VCaP (cell line): ENCODE results near the gene HMGXB3.

Source experiments
- H3K27ac ChIP-seq: fragments of 450-650 bp; 2 replicates; pipeline ENCODE4 v1.5.1; 2017
- CTCF ChIP-seq: fragments of 450-650 bp; conservative IDR thresholded peaks from 2 replicates; pipeline ENCODE4 v1.5.1; 2017; ENCODE audit warnings: mild to moderate bottlenecking, moderate library complexity

HMGXB3 gene

GRCh38 chr5:150085950-150086715, 85.6 kb downstream of the HMGXB3 start, which contains the start of gene CSF1R:
TSS of gene CSF1R (minus strand) at chr5:150086554. CDS start at chr5:150086427, 127 bp downstream.
- no peak within 1 kb of the TSS for H3K27ac ChIP-seq
- TF ChIP-seq CTCF, result no peak

DNA sequence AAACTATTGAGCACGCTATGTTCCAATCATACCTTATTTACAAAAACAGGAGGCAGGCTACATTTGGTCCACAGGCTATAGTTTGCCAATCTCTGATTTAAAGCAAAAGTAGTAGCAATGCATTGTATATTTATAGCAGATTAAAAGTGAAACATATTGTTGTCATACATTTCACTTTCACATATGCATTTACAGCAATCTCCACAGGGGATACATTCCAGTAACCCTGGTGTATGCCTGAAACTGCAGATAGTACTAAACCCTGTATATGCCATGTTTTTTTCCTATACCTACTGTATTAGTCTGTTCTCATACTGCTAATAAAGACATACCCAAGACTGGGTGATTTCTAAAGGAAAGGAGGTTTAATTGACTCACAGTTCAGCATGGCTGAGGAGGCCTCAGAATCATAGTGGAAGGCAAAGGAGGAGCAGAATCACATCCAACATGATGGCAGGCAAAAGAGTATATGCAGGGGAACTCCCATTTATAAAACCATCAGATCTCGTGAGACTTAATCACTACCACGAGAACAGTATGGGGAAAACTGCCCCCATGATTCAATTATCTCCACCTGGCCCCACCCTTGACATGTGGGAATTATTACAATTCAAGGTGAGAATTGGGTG, 91.7 kb downstream of the HMGXB3 start:
- no peak overlapping the region for H3K27ac ChIP-seq
- TF ChIP-seq CTCF, result no peak

GRCh38 chr5:150097152-150097551, 96.6 kb downstream of the HMGXB3 start:
- no peak for TF ChIP-seq CTCF
- H3K27ac ChIP-seq, result no peak overlapping the region

DNA sequence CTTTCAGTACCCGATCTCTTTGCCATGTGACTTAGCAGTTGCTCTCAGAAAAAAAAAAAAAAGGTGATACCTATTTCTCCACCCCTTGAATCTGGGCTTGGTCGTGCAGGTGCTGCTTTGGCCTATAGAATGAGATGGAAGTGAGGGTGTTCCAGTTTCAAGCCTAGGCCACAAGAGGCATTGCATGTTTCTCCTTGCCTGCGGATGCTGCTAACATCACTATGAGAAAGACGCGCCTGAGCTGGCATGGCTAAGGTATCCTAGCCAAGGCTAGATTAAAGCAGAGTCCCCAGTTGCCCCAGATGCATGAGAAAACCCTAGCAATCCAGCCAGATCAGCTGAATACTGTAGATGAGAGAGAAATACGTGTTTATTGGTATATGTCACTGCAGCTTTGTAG, 100.5 kb downstream of the HMGXB3 start:
- no peak overlapping the region for H3K27ac ChIP-seq
- TF ChIP-seq CTCF, result no peak
